Endothelial cell of umbilical vein (primary cell): ENCODE data around the gene RNLS. TPM values are rescaled to one million over a fixed set of nuclear protein-coding genes. Genes with fewer than 3 reads are reported as not detected.

Experiments
- BruUV-seq: library from RNA; stranded (reverse); fragments of 400-500 nt; replicated peaks from 2 replicates; lab custom pipeline; 2021; lab: Mats Ljungman, UMichigan
- CTCF ChIA-PET: fragments of 300-600, 350-600 bp; sonication (Branson Sonifier 250); formaldehyde crosslinking; loops from one replicate; lab custom pipeline; 2021; ENCODE audit warnings: antibody characterized with exemption, inconsistent platforms; lab: Charles Lee
- POLR2A ChIA-PET: fragments of 300-600, 350-600 bp; sonication (Branson Sonifier 250); formaldehyde crosslinking; loops from one replicate; lab custom pipeline; 2021; ENCODE audit warnings: antibody characterized with exemption, inconsistent platforms; lab: Charles Lee
- DNase-seq: peaks from one replicate; pipeline ENCODE4 v3.0.0-alpha.2; 2011; ENCODE audit warnings: low read depth, low spot score
- FAIRE-seq: peaks from 2 replicates; lab custom pipeline; 2011; peaks lifted over from hg19 to GRCh38; lab: Jason Lieb, UNC
- H2AFZ ChIP-seq: 2 replicates; pipeline ENCODE4 v1.6.0; 2012; ENCODE audit warnings: low read depth, low read length, control low read depth, inconsistent platforms
- H3K27ac ChIP-seq: 2 replicates; pipeline ENCODE4 v1.5.1; 2011; ENCODE audit warnings: low read depth, mild to moderate bottlenecking, control low read depth, low read length, moderate library complexity; ENCODE audit not compliant: insufficient read depth
- H3K27me3 ChIP-seq, 2 experiments: 2 replicates each; pipeline versions ENCODE4 v1.6.0 to v1.6.1; 2011; ENCODE audit warnings: low read length in 2 of 2, mixed read lengths in 1 of 2; ENCODE audit not compliant: control insufficient read depth in 2 of 2, insufficient read depth in 2 of 2
- H3K36me3 ChIP-seq, 2 experiments: 2 replicates in 1 of 2; 3 replicates in 1 of 2; pipeline ENCODE4 v1.5.1; 2011; ENCODE audit warnings: low read length in 2 of 2, mild to moderate bottlenecking in 1 of 2, moderate library complexity in 1 of 2; ENCODE audit not compliant: control insufficient read depth in 2 of 2, insufficient read depth in 2 of 2; ENCODE audit errors: extremely low read depth in 1 of 2
- H3K4me1 ChIP-seq: 3 replicates; pipeline ENCODE4 v1.5.1; 2011; ENCODE audit warnings: mild to moderate bottlenecking, low read length; ENCODE audit not compliant: control insufficient read depth, insufficient read depth; ENCODE audit errors: extremely low read depth
- H3K4me2 ChIP-seq: 2 replicates; pipeline ENCODE4 v1.6.1; 2011; ENCODE audit warnings: low read length, control low read depth, mixed read lengths; ENCODE audit not compliant: insufficient read depth
- H3K4me3 ChIP-seq, 3 experiments: fragments of 200-600 bp in 1 of 3; sonication (generic), shearing (Covaris generic) in 1 of 3; replicated peaks in 1 of 3; 2 replicates each; pipeline ENCODE4 v1.5.1; 2011 to 2016; ENCODE audit warnings: control low read depth in 3 of 3, low read length in 3 of 3, mild to moderate bottlenecking in 2 of 3, inconsistent platforms in 1 of 3, low read depth in 1 of 3, moderate library complexity in 1 of 3; ENCODE audit not compliant: insufficient read depth in 1 of 3
- H3K79me2 ChIP-seq: 2 replicates; pipeline ENCODE4 v1.6.0; 2012; ENCODE audit warnings: low read length, inconsistent platforms; ENCODE audit not compliant: control insufficient read depth, insufficient read depth
- H3K9ac ChIP-seq: replicated peaks from 2 replicates; pipeline ENCODE3; 2011; ENCODE audit warnings: low read length, control low read depth; ENCODE audit not compliant: insufficient read depth; ENCODE audit errors: extremely low read depth
- H3K9me1 ChIP-seq: replicated peaks from 3 replicates; pipeline ENCODE4 v1.6.0; 2011; ENCODE audit warnings: mild to moderate bottlenecking, low read length; ENCODE audit not compliant: control insufficient read depth, insufficient read depth; ENCODE audit errors: extremely low read depth
- H3K9me3 ChIP-seq: replicated peaks from 2 replicates; pipeline ENCODE4 v1.5.1; 2012; ENCODE audit warnings: low read length, inconsistent platforms; ENCODE audit not compliant: control insufficient read depth, insufficient read depth
- H4K20me1 ChIP-seq: replicated peaks from 2 replicates; pipeline ENCODE3; 2011; ENCODE audit warnings: mild to moderate bottlenecking, low read length; ENCODE audit not compliant: control insufficient read depth, insufficient read depth; ENCODE audit errors: extremely low read depth
- CTCF ChIP-seq, 2 donors: IDR thresholded peaks; 1 replicate in 1 of 2; 2 replicates in 1 of 2; pipeline ENCODE4 v1.5.1; 2011; ENCODE audit warnings: low read length in 2 of 2, mild to moderate bottlenecking in 2 of 2, moderate library complexity in 2 of 2, control low read depth in 1 of 2, inconsistent platforms in 1 of 2, low read depth in 1 of 2; ENCODE audit not compliant: insufficient read depth in 1 of 2; ENCODE audit errors: extremely low read depth in 1 of 2
- EZH2 ChIP-seq: IDR thresholded peaks from 2 replicates; pipeline ENCODE4 v1.6.1; 2012; ENCODE audit warnings: borderline replicate concordance, low read depth, mild to moderate bottlenecking, moderate library complexity, low read length, inconsistent platforms; ENCODE audit not compliant: severe bottlenecking
- JUN ChIP-seq: IDR thresholded peaks from 2 replicates; pipeline ENCODE4 v1.6.1; 2011; ENCODE audit warnings: borderline replicate concordance, low read depth; ENCODE audit not compliant: insufficient read length, insufficient read depth
- MAX ChIP-seq: IDR thresholded peaks from 2 replicates; pipeline ENCODE4 v1.6.1; 2011; ENCODE audit not compliant: insufficient read depth, insufficient read length
- MYC ChIP-seq: IDR thresholded peaks from one replicate; pipeline ENCODE4 v1.6.1; 2011; ENCODE audit warnings: mild to moderate bottlenecking, low read depth, low read length
- POLR2AphosphoS5 ChIP-seq: IDR thresholded peaks from 2 replicates; pipeline ENCODE4 v1.6.1; 2012; ENCODE audit warnings: low read depth, mild to moderate bottlenecking, control low read depth, low read length, moderate library complexity; ENCODE audit not compliant: insufficient read depth
- dilution Hi-C: fragments of 300-500 bp; cut with MboI; formaldehyde crosslinking; loops from one replicate; pipeline ENCODE4 v1.15.0; 2019; ENCODE audit warnings: low sequenced_read_pairs; ENCODE audit not compliant: extremely low pct_ligation_motif_present
- intact Hi-C: fragments of 100-400 bp; cut with micrococcal nuclease; formaldehyde crosslinking; loops from one replicate; pipeline ENCODE4 v1.10.0; 2022
- polyA plus RNA-seq, 4 experiments: library from polyadenylated mRNA; depleted of rRNA in 3 of 4; stranded (reverse) in 3 of 4; unstranded in 1 of 4; fragments of >200 nt; gene quantifications; 2 replicates each; pipeline versions ENCODE4 v1.2.1 to v1.2.3, GENCODE V29; 2011 to 2012; ENCODE audit warnings: missing spikeins in 1 of 4
- total RNA-seq: library from RNA; stranded (reverse); gene quantifications from 2 replicates; pipeline ENCODE4 v1.2.3, GENCODE V29; 2021

Gene RNLS
- total and polyA plus RNA-seq, 2 donors (not counting 3 experiments of a cell fraction or from before 2014, with no cell fraction given) = 2.5 to 4.6 TPM

- Histone ChIP-seq H3K4me1 (no peaks in the 10 kb centered on the region), H4K20me1 (no peaks in the 10 kb centered on the region), H3K27ac (no peak overlapping the region), H3K36me3 (no peaks in the 10 kb centered on the region), H3K9me3 (no peaks in the 10 kb centered on the region), H3K4me3 (no peak overlapping the region), H2AFZ (no peak overlapping the region), H3K4me2 (no peak overlapping the region), H3K79me2 (no peaks in the 10 kb centered on the region), H3K9me1 (no peaks in the 10 kb centered on the region), H3K27me3 (no peaks in the 10 kb centered on the region), H3K9ac (no peak overlapping the region)
- intact Hi-C loops (no loop called here), dilution Hi-C loops (no loop called here)
- POLR2A ChIA-PET = no interaction called here
- DNase-seq (no peak), FAIRE-seq (no peak)
- BruUV-seq = no TSS peak
- TF ChIP-seq POLR2AphosphoS5 (no peak), MYC (no peak), JUN (no peak), EZH2 (no peak), CTCF (IDR thresholded peaks at IDR 0.05; ENCODE audit: extremely low read depth in 1 of 2, insufficient read depth in 1 of 2, low read depth in 1 of 2, low read length in 2 of 2) (no peak), MAX (no peak)
- CTCF ChIA-PET = interaction anchor here (6.0 kb wide), 1 partner anchor 11 kb away, joined by 47 read pairs; no protein-coding TSS in a partner anchor
Measured at GRCh38 chr10:88377510-88377909, 205.6 kb downstream of the RNLS start.
